ENCODE results near the gene TPST1.
"Not testable (repeated sequence)": the region's sequence is repeated elsewhere in the genome, so short reads cannot be mapped to it uniquely, and the experiment has no call there.

TPST1 gene

DNA sequence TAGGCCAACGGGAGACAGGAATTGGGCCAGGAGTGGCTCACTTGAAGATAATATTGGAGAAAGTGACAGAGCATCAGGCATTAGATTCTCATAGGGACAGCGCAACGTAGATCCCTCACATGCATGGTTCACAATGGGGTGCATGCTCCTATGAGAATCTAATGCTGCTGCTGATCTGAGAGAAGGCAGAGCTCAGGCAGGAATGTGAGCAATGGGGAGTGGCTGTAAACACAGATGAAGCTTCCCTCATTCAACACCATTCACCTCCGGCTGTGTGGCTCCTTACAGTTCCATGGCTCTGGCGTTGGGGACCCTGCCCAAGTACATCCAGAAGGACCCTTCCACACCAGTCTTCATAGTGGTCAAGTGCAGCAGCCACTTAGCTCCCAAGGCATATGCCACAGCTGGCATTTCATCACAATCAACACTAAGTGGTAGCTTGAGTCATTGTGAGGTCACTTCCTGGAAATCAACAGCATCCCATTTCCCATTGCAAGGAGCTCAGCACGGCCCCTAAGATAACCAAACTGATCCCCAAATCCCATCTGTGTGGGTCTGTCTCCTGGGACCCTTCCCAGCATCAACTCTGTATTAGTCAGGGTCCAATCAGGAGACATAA, 174.5 kb downstream of the TPST1 start:
- Histone ChIP-seq H3K27me3 (ENCODE audit: insufficient read depth, poor library complexity, severe bottlenecking) (no peaks in the 10 kb centered on the region), H3K36me3 (ENCODE audit: low read depth) (0 out of 2 replicates have a peak, but pooled peaks cover 4% of the 10 kb centered on the region), H3K27ac (ENCODE audit: poor library complexity, severe bottlenecking) (peak overlapping the region; percentile 44), H3K4me3 (ENCODE audit: severe bottlenecking) (no peak overlapping the region), H3K4me1 (ENCODE audit: insufficient read depth, poor library complexity, severe bottlenecking) (no peaks in the 10 kb centered on the region), H3K9me3 (ENCODE audit: severe bottlenecking) (no peaks in the 10 kb centered on the region)
- ATAC-seq (ENCODE audit: low read depth) (peak; percentile 30; the same call in 1 of the 3 replicates), DNase-seq (ENCODE audit: low spot score) (no peak)
- TF ChIP-seq, protein P1, sequence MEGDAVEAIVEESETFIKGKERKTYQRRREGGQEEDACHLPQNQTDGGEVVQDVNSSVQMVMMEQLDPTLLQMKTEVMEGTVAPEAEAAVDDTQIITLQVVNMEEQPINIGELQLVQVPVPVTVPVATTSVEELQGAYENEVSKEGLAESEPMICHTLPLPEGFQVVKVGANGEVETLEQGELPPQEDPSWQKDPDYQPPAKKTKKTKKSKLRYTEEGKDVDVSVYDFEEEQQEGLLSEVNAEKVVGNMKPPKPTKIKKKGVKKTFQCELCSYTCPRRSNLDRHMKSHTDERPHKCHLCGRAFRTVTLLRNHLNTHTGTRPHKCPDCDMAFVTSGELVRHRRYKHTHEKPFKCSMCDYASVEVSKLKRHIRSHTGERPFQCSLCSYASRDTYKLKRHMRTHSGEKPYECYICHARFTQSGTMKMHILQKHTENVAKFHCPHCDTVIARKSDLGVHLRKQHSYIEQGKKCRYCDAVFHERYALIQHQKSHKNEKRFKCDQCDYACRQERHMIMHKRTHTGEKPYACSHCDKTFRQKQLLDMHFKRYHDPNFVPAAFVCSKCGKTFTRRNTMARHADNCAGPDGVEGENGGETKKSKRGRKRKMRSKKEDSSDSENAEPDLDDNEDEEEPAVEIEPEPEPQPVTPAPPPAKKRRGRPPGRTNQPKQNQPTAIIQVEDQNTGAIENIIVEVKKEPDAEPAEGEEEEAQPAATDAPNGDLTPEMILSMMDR (IDR thresholded peaks at IDR 0.05; ENCODE audit: poor library complexity, severe bottlenecking): no peak

DNA sequence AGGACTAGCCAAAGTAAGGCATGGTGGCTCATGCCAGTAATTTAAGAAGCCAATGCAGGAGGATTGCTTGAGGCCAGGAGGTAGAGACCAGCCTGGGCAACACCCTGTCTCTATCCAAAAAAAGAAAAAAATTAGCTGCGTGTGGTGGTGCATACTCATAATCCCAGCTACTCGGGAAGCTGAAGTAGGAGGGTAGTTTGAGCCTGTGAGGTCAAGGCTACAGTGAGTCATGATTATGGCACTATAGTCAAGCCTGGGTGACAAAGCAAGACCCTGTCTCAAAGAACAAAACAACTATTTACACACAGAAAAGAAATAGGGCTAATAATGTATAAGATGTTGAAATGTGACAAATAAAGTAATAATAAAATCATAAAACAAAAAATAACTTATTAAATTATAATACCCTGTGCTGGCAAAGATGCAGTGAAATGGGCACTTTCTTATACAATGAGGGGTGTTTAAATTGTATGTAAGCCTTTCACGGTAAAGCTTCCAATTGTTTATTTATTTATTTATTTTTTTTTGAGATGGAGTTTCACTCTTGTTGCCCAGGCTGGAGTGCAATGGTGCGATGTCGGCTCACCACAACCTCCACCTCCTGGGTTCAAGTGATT, 175.2 kb downstream of the TPST1 start:
- DNase-seq (ENCODE audit: low spot score): no peak

DNA sequence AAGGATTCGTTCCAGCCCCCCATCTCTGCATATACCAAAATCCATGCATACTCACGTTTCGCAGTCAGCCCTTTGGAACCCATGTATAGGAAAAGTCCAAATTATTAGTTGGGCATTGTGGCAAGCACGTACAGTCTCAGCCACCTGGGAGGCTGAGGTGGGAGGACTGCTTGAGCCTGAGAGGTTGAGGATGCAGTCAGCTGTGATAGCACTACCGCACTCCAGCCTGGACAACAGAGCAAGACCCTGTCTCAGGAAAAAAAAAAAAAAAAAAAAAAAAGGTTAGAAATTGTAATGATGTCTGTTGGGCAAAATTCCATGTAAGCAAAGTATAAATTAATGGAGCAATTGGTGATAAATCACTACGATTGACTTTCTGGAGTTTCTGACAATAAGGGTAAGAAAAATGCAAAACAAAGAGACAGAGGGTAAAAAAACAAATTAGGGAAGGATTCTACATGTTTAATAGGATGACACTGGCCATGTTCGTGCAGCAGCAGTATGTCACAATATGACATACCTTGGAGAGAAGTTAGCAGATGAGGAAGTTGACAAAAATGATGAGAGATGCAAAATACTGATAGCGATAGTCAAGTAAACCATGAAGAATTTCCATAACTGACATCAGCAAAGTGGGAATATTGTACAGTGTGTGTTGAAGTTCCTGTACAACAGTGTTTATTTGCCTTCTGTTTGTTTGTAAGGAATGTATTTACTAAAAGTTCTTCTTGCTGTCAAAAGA, 177.2 kb downstream of the TPST1 start:
- H3K4me1 ChIP-seq (ENCODE audit: insufficient read depth, poor library complexity, severe bottlenecking); H3K27me3 ChIP-seq (ENCODE audit: insufficient read depth, poor library complexity, severe bottlenecking); DNase-seq (ENCODE audit: low spot score); H3K27ac ChIP-seq (ENCODE audit: poor library complexity, severe bottlenecking); ATAC-seq (ENCODE audit: low read depth); H3K9me3 ChIP-seq (ENCODE audit: severe bottlenecking); H3K4me3 ChIP-seq (ENCODE audit: severe bottlenecking); H3K36me3 ChIP-seq (ENCODE audit: low read depth): not testable (repeated sequence)

More for the DNA sequence above, 175.2 kb downstream of the TPST1 start:
- Histone ChIP-seq H3K27me3 (ENCODE audit: insufficient read depth, poor library complexity, severe bottlenecking) (no peaks in the 10 kb centered on the region), H3K36me3 (ENCODE audit: low read depth) (0 out of 2 replicates have a peak, but pooled peaks cover 4% of the 10 kb centered on the region), H3K27ac (ENCODE audit: poor library complexity, severe bottlenecking) (peak overlapping the region; percentile 44), H3K4me1 (ENCODE audit: insufficient read depth, poor library complexity, severe bottlenecking) (no peaks in the 10 kb centered on the region), H3K4me3 (ENCODE audit: severe bottlenecking) (no peak overlapping the region), H3K9me3 (ENCODE audit: severe bottlenecking) (no peaks in the 10 kb centered on the region)
- ATAC-seq (ENCODE audit: low read depth): no peak
- TF ChIP-seq, protein P1 (IDR thresholded peaks at IDR 0.05; ENCODE audit: poor library complexity, severe bottlenecking): no peak

DNA sequence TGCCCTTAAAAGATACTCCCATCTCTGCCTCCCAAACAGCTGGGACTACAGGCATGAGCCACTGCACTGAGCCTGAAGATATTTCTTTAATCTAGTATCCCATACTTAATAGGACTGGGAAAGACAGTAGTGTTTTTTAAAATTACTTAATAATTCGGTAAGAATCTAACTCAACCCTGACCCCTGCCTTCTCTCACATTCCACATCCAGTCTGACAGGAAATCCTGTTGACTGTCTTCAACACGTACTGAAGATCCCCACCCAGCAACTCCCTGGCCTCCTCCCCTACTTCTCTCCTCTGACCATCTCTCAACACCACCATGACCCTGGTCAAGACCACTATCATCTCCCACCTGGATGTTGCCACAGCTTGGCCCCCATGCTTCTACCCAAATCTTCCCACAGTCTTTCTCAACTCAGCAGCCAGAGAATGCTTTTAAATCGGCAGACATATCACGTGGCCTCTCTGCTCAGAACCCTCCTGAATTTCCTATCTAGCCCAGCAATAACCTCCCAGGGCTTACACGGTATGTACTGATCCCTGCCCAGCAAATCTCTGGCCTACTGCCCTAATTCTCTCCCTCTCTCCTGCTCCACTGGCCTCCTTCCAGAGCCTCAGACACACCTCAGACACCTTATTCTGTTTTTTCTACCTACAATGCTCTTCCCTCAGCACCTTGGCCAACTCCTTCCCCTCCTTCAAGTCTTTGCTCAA, 180.2 kb downstream of the TPST1 start:
- ATAC-seq (ENCODE audit: low read depth); H3K27me3 ChIP-seq (ENCODE audit: insufficient read depth, poor library complexity, severe bottlenecking); H3K4me3 ChIP-seq (ENCODE audit: severe bottlenecking); DNase-seq (ENCODE audit: low spot score); H3K36me3 ChIP-seq (ENCODE audit: low read depth); H3K27ac ChIP-seq (ENCODE audit: poor library complexity, severe bottlenecking); H3K9me3 ChIP-seq (ENCODE audit: severe bottlenecking); H3K4me1 ChIP-seq (ENCODE audit: insufficient read depth, poor library complexity, severe bottlenecking): not testable (repeated sequence)

DNA sequence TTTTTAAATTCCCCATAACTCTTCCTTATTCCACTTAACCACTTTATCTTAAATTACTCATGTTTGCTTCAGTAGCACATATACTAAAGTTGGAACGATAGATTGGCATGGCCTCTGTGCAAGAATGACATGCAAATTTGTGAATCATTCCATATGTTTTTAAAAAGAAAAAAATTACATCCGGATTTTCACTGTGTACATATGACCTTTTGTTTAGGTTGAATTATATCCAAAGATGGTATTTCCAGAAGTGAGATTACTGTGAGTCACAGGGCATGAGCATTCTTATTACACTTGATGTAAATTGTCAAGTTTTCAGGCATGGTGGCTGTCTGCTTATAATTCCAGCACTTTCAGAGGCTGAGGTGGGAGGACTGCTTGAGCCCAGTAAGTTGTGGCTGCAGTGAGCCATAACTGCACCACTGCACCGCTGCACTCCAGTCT, 190.0 kb downstream of the TPST1 start:
- Histone ChIP-seq H3K27ac (ENCODE audit: poor library complexity, severe bottlenecking) (peak overlapping the region; percentile 56), H3K4me1 (ENCODE audit: insufficient read depth, poor library complexity, severe bottlenecking) (peaks cover 11% of the 10 kb centered on the region)
- H3K9me3 ChIP-seq (ENCODE audit: severe bottlenecking); DNase-seq (ENCODE audit: low spot score); H3K4me3 ChIP-seq (ENCODE audit: severe bottlenecking); H3K36me3 ChIP-seq (ENCODE audit: low read depth); H3K27me3 ChIP-seq (ENCODE audit: insufficient read depth, poor library complexity, severe bottlenecking): not testable (repeated sequence)
- peak; percentile 86 for ATAC-seq (ENCODE audit: low read depth)

DNA sequence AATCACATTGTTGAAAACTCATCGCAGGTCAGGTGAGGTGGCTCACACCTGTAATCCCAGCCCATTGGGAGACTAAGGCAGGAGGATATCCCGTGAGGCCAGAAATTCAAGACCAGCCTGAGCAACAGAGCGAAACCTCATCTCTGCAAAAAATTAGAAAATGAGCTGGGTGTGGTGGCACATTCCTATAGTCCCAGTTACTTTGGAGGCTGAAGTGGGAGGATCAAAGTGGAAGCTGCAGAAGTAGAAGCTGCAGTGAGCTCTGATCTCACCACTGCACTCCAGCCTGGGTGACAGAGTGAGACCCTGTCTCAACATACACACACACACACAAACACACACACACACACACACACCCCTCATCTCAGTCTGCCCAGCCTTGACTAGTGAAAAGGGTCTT, 190.9 kb downstream of the TPST1 start:
- peak overlapping the region; percentile 56 for H3K27ac ChIP-seq (ENCODE audit: poor library complexity, severe bottlenecking)

DNA sequence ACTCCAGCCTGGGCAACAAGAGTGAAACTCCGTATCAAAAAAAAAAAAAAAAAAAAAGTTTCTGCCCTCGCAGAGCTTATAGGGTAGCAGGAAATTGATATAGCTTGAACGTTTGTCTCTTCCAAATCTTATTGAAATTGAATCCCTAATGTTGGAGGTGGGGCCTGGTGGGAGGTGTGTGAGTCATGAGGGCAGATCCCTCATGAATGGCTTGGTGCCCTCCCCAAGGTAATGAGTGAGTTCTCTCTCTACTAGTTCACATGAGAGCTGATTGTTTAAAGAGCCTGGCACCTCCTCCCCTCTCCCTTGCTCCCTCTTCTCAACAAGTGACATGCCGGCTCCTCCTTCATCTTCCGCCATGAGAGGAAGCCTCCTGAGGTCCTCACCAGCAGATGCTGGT, 193.7 kb downstream of the TPST1 start:
- ATAC-seq (ENCODE audit: low read depth): 0 out of 3 replicates have a peak, but pooled peaks have one; percentile 24
- H3K4me1 ChIP-seq (ENCODE audit: insufficient read depth, poor library complexity, severe bottlenecking): peaks cover 11% of the 10 kb centered on the region
- not testable (repeated sequence) for H3K9me3 ChIP-seq (ENCODE audit: severe bottlenecking); H3K27ac ChIP-seq (ENCODE audit: poor library complexity, severe bottlenecking); H3K4me3 ChIP-seq (ENCODE audit: severe bottlenecking); H3K36me3 ChIP-seq (ENCODE audit: low read depth); DNase-seq (ENCODE audit: low spot score); H3K27me3 ChIP-seq (ENCODE audit: insufficient read depth, poor library complexity, severe bottlenecking)

More for the DNA sequence above, 190.9 kb downstream of the TPST1 start:
- H3K4me3 ChIP-seq (ENCODE audit: severe bottlenecking); DNase-seq (ENCODE audit: low spot score); H3K36me3 ChIP-seq (ENCODE audit: low read depth); H3K27me3 ChIP-seq (ENCODE audit: insufficient read depth, poor library complexity, severe bottlenecking); ATAC-seq (ENCODE audit: low read depth); H3K9me3 ChIP-seq (ENCODE audit: severe bottlenecking): not testable (repeated sequence)
- peaks cover 11% of the 10 kb centered on the region for H3K4me1 ChIP-seq (ENCODE audit: insufficient read depth, poor library complexity, severe bottlenecking)

Measured in RWPE2 (cell line).